Activated B cell treated with CpG ODN at 0.5 μM for 24 hours (primary cell): ENCODE data around the gene RUFY1. TPM values are rescaled to one million over a fixed set of nuclear protein-coding genes. Genes with fewer than 3 reads are reported as not detected.

Experiments
- ATAC-seq: fragments of 200-7000 bp; cut with Tn5 transposase; one replicate; pipeline ENCODE4 v1.10.0; 2021; ENCODE audit warnings: low read depth, mild to moderate bottlenecking, moderate library complexity
- CTCF ChIA-PET: fragments of 350-600 bp; sonication (Branson Sonifier 250); formaldehyde crosslinking; loops from one replicate; lab custom pipeline; 2021; ENCODE audit warnings: antibody characterized with exemption; lab: Charles Lee
- POLR2A ChIA-PET: fragments of 350-600 bp; sonication (Branson Sonifier 250); formaldehyde crosslinking; loops from one replicate; lab custom pipeline; 2021; ENCODE audit warnings: antibody characterized with exemption; lab: Charles Lee
- DNase-seq: peaks from one replicate; pipeline ENCODE4 v3.0.0; 2022
- H3K27ac Mint-ChIP-seq: one replicate; pipeline ENCODE4 v1.8.0; 2020; ENCODE audit warnings: mixed read lengths
- H3K27me3 Mint-ChIP-seq: one replicate; pipeline ENCODE4 v1.8.0; 2021; ENCODE audit warnings: mixed read lengths
- H3K36me3 Mint-ChIP-seq: one replicate; pipeline ENCODE4 v1.8.0; 2021; ENCODE audit warnings: low read depth, mixed read lengths
- H3K4me1 Mint-ChIP-seq: one replicate; pipeline ENCODE4 v1.8.0; 2021; ENCODE audit warnings: mixed read lengths
- H3K4me3 Mint-ChIP-seq: one replicate; pipeline ENCODE4 v1.8.0; 2020; ENCODE audit warnings: mild to moderate bottlenecking, mixed read lengths
- H3K9me3 Mint-ChIP-seq: one replicate; pipeline ENCODE4 v1.8.0; 2020; ENCODE audit warnings: mixed read lengths
- intact Hi-C: fragments of 100-400 bp; cut with micrococcal nuclease; formaldehyde crosslinking; loops from one replicate; pipeline ENCODE4 v1.15.1; 2024
- total RNA-seq: library from RNA; stranded (reverse); gene quantifications from 2 replicates; pipeline ENCODE4 v1.2.3, GENCODE V29; 2022
- TF ChIP-seq, protein P1 (sequence below): fragments of 200-600 bp; IDR thresholded peaks from one replicate; pipeline ENCODE4 v1.8.0; 2022; ENCODE audit warnings: antibody characterized with exemption, mild to moderate bottlenecking

RUFY1 gene
- total RNA-seq, 1 donor from 2014 or later: 95.8 TPM

DNA sequence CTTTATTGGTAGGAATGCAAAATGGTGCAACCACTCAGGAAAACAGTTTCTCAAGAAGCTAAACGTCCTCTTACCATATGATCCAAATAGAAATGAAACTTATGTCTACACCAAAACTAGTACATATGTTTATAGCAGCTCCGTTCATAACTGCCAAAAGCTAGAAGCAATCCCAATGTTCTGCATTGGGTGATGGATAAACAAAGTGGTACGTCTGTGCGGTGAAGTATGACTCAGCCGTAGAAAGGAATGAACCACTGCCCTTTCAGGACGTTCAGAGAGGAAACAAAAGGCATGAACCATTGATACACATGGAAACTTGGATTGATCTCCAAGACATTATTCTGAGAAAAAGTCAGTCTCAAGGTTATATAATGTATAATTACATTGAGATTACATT, 45.6 kb downstream of the RUFY1 start:
- POLR2A ChIA-PET: no interaction called here
- peaks cover 83% of the 10 kb centered on the region for H3K36me3 Mint-ChIP-seq
- H3K4me3 Mint-ChIP-seq: no peak overlapping the region
- no peaks in the 10 kb centered on the region for H3K27me3 Mint-ChIP-seq
- no peaks in the 10 kb centered on the region for H3K9me3 Mint-ChIP-seq
- no peaks in the 10 kb centered on the region for H3K4me1 Mint-ChIP-seq
- CTCF ChIA-PET: no interaction called here
- ATAC-seq (no peak), DNase-seq (no peak)
- TF ChIP-seq, protein P1, sequence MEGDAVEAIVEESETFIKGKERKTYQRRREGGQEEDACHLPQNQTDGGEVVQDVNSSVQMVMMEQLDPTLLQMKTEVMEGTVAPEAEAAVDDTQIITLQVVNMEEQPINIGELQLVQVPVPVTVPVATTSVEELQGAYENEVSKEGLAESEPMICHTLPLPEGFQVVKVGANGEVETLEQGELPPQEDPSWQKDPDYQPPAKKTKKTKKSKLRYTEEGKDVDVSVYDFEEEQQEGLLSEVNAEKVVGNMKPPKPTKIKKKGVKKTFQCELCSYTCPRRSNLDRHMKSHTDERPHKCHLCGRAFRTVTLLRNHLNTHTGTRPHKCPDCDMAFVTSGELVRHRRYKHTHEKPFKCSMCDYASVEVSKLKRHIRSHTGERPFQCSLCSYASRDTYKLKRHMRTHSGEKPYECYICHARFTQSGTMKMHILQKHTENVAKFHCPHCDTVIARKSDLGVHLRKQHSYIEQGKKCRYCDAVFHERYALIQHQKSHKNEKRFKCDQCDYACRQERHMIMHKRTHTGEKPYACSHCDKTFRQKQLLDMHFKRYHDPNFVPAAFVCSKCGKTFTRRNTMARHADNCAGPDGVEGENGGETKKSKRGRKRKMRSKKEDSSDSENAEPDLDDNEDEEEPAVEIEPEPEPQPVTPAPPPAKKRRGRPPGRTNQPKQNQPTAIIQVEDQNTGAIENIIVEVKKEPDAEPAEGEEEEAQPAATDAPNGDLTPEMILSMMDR: no peak
- intact Hi-C loops: no loop called here
- H3K27ac Mint-ChIP-seq: no peak overlapping the region

GRCh38 chr5:179596421-179596820, 46.1 kb downstream of the RUFY1 start:
- intact Hi-C loops: no loop called here
- ChIA-PET CTCF (no interaction called here), POLR2A (interaction anchor here (0.5 kb wide), 1 partner anchor 89 kb away, joined by 4 read pairs; no protein-coding TSS in a partner anchor)
- no peaks in the 10 kb centered on the region for H3K9me3 Mint-ChIP-seq
- ATAC-seq (no peak), DNase-seq (no peak)
- no peaks in the 10 kb centered on the region for H3K27me3 Mint-ChIP-seq
- TF ChIP-seq, protein P1: no peak
- no peak overlapping the region for H3K27ac Mint-ChIP-seq
- H3K36me3 Mint-ChIP-seq: peaks cover 83% of the 10 kb centered on the region
- no peak overlapping the region for H3K4me3 Mint-ChIP-seq
- H3K4me1 Mint-ChIP-seq: no peaks in the 10 kb centered on the region

DNA sequence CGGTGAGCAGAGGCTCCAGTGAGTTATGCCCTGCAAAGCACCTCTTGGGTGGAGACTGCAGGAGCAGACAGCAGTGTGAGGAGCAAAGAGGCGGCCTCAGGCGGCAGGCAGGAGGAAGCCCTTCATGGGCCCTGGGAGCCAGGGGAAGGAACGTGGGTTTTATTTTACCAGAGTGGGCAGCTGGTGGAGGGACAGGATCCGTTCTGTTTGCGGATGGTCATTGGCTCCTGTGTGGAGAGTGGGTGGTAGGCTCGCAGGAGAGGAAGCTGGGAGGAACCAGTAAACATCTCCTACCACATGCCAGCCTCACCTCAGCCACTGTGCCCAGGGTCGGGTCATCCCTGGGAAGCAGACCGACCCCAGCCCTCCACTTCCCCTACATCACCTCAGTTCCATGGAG, 48.7 kb downstream of the RUFY1 start:
- ATAC-seq (no peak), DNase-seq (no peak)
- H3K36me3 Mint-ChIP-seq: peaks cover 81% of the 10 kb centered on the region
- ChIA-PET POLR2A (interaction anchor here (0.9 kb wide), 1 partner anchor 40 kb away, joined by 3 read pairs; no protein-coding TSS in a partner anchor), CTCF (no interaction called here)
- TF ChIP-seq, protein P1: no peak
- intact Hi-C loops: no loop called here
- no peaks in the 10 kb centered on the region for H3K9me3 Mint-ChIP-seq
- no peak overlapping the region for H3K27ac Mint-ChIP-seq
- no peaks in the 10 kb centered on the region for H3K4me1 Mint-ChIP-seq
- H3K27me3 Mint-ChIP-seq: no peaks in the 10 kb centered on the region
- no peak overlapping the region for H3K4me3 Mint-ChIP-seq

- DNase-seq (no peak), ATAC-seq (no peak)
- no peaks in the 10 kb centered on the region for H3K4me1 Mint-ChIP-seq
- no peaks in the 10 kb centered on the region for H3K9me3 Mint-ChIP-seq
- intact Hi-C loops: no loop called here
- TF ChIP-seq, protein P1: no peak
- ChIA-PET POLR2A (no interaction called here), CTCF (no interaction called here)
- H3K36me3 Mint-ChIP-seq: peaks cover 83% of the 10 kb centered on the region
- no peaks in the 10 kb centered on the region for H3K27me3 Mint-ChIP-seq
- H3K27ac Mint-ChIP-seq: no peak overlapping the region
- H3K4me3 Mint-ChIP-seq: no peak overlapping the region
Observed at GRCh38 chr5:179599566-179599965, 49.2 kb downstream of the RUFY1 start.

DNA sequence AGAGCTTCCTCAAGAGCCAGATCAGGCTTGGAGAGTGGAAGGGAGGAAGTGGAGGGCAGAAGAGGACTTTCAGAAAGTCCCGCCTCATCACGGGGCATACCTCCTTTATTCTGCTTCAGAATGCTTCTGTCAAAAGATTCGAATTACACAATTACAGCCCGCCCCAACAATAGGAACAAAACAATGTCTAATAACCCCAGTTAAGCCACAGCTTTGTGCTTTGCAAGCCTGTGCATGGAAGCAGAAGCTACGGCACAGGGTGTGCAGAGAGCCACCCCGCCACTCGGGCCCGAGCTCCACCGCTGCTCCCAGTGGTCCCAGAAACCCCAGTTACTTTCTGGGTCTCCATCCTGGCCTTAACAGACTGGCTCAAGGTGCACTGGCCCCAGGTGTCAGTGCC, 49.6 kb downstream of the RUFY1 start:
- TF ChIP-seq, protein P1: no peak
- Mint-ChIP-seq H3K4me1 (no peaks in the 10 kb centered on the region), H3K36me3 (peaks cover 79% of the 10 kb centered on the region), H3K9me3 (no peaks in the 10 kb centered on the region), H3K27me3 (no peaks in the 10 kb centered on the region), H3K27ac (no peak overlapping the region), H3K4me3 (no peak overlapping the region)
- ATAC-seq: no peak
- intact Hi-C loops: no loop called here
- no peak for DNase-seq
- ChIA-PET CTCF (interaction anchor here (0.5 kb wide), 1 partner anchor 125 kb away, joined by 3 read pairs; no protein-coding TSS in a partner anchor), POLR2A (no interaction called here)
